COLO829 (cell line): ENCODE measurements around the gene PLAAT5.

ENCODE experiments used
- DNase-seq: peaks from one replicate; pipeline ENCODE4 v3.0.0; 2012; ENCODE audit warnings: low spot score

Gene PLAAT5

DNA sequence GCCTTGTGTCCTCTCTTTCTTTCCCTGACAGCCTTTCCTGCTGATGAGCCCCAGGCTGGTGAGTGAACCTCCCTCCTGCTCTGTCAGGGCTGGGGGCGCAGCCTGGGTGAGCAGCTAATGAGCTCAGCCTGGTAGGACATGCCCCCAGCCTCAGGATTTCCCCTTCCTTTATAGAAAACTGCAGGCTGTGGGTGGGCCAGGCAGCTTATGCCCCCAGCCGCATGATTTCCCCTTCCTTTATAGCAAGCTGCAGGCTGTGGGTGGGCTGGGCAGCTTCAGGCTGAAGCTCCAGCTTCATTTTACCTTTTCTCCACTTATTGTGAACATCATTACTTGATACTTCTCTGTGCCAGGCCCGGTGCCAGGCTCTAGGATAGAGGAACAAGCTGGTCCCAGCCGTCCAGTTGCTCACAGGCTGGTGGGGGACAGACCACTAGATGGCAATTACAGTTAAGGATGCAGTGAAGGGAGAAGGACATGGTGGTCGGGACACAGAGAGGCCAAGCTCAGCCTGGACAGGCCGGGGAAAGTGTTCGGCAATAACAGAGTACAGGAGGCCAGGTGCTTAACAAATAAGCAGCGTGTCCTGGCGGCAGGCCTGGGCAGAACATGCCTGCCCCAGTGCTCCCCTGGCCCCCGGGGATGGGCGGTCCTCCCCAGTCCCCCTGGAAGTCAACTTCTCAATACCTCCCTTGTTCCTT is 20.2 kb upstream of the PLAAT5 start:
- no peak for DNase-seq

DNA sequence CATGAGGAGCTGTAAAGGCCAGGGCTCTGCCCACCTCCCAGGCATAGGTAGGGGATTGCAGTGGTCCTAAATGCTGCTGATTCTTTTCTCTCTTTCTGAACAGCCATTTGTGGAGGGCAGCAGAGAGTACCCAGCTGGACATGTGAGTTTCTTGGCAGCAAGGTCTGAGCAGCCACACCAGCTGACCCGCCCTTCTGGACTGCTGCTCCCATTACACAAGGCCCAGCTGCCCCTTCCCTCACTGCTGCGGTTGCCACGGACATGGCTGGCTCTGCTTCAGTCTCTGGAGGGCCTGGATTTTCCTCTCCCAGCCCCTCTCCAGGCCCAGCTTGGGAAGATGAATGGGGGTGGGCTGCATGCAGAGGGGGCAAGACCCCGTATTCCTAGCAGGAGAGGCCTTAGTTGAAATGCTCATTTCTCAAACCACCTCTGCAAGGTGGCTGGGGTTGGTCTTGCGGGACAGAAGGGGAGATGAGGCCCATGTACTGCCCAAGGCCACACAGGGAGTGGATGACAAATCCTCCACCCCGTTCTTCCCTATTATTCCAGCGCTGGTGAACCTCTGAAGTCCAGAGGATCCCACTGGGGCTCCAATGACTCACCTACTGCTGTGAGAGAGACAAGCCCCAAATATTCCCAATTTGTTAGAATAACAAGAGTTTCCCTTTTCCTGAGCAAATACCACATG is 19.5 kb upstream of the PLAAT5 start:
- no peak for DNase-seq

DNA sequence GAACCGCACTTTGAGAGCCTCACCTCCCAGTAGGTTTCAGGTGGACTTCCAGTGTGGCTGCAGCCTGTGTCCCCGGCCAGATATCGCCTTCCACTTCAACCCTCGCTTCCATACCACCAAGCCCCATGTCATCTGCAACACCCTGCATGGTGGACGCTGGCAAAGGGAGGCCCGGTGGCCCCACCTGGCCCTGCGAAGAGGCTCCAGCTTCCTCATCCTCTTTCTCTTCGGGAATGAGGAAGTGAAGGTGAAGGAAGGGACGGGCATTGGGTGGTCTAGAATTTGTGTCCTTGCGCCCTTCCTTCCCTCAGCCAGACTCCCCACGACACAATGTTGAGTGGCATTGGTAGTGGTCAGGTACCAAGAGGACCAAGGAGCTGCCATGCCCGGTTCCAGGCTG is 17.8 kb upstream of the PLAAT5 start:
- DNase-seq: no peak

DNA sequence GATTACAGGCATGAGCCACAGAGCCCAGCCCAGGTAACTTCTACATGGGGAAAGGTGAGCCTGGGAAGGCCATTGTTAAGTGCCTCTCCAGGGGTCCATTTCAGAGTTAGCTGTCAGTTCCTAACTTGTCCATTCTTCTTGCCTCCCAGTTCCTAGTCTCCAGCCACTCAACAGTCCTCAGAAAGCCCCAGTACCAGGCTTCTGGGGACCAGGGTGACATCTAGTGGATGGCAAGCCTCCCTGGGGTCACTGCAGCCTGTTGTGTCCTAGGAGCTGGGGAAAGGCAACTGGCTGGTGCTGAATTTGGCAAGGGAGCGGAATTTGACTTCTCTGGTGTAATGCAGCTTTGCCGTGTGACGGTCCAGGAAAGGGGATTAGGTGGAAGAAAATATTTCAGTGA is 17.0 kb upstream of the PLAAT5 start:
- no peak for DNase-seq

DNA sequence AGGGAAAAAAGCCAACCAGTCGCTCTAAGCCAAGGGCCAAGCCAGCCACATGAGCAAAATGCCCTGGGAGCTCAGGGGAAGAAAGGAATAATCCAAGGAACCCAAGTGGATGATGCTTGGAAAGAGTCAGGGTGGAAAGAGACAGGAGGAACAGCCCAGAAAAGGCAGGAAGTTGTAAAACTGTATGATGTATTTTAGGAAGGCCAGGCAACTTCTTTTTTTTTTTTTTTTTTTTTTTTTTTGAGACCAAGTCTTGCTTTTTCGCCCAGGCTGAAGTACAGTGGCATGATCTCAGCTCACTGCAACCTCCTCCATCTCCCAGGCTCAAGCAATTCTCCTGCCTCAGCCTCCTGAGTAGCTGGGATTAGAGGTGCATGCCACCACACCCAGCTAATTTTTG is 16.5 kb upstream of the PLAAT5 start:
- DNase-seq: no peak

DNA sequence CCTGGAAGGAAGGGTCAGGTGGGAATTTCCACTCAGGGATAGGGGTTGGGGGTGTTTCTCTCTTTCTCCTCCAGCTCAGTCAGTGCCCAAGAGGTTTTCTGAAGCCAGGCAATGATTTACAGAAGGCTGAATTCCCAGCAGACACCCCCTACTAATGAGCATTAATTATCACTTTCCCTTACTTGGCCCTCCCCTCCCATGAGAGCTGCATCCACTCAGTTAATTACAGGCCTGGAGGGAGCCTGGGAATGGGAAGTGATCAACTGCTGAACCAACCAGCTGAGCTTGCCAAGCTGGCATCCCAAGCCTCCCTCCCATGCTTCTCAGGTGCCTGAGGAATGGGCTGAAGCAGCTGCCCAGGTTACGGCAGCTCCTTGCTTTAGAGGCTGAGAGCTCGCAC is 15.9 kb upstream of the PLAAT5 start:
- no peak for DNase-seq

DNA sequence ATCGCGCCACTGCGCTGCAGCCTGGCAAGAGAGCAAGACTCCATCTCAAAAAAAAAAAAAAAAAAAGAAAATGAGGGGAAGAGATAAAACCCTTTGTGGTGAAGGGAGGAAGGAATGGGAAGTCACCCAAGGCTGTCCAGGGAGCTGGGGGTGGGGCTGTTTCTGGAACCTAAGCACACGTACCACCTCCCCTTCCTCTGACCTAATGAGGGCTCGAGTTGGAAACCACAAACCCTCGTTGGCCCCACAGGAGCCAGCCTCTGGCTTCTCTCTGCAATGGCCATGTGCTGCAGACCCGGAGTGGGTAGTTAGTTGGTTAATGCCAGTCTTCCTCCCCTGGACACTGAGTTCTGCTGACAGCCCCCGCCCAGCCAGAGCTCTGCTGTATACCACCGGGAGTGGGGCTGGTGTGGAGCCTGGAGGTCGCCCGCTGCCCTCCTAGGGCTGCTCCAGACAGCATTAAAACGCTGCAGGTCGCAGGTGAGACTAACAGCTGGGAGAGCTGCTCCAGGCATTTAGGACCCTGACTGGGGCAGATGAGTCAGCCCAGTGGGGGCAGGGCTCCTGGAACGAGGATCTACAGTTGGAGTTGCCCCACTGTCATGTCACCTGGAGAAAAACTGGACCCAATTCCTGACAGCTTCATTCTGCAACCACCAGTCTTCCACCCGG is 15.0 kb upstream of the PLAAT5 start, which contains the start of gene LGALS12:
LGALS12 (plus strand) TSS at position 228 of the 672 bp plus-strand sequence; CDS start at position 603, 375 bp downstream.
- DNase-seq: no peak

DNA sequence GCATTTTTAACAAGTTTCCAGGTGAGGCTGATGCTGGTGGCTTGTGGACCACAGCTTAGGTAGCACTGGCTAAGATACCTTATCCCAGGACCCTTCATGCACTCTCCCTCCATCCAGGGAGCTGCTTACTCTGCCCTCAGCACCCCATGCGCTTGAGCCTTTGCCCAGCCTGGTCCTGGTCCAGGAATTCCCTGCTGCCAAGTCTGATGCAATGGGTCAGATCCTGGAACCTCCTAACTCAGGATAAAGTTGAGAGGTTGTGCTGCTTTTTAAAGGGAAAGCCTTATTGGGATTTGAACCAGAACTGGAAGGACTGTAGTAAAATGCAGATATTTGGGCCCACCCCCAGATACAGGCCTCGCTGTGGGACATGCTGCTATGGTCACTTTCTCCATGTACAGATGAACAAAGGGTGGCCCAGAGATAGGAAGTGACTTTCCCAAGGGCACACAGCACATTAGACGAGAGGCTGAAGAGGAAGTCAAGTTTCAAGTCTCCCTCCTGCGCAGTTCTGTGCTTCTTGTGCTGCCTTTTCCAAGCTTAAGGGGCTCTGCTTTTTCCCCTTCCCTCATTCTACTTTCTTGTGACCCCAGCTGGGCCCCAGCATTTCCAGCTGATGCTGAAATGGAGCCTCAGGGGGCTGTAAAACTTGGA is 14.1 kb upstream of the PLAAT5 start:
- no peak for DNase-seq

DNA sequence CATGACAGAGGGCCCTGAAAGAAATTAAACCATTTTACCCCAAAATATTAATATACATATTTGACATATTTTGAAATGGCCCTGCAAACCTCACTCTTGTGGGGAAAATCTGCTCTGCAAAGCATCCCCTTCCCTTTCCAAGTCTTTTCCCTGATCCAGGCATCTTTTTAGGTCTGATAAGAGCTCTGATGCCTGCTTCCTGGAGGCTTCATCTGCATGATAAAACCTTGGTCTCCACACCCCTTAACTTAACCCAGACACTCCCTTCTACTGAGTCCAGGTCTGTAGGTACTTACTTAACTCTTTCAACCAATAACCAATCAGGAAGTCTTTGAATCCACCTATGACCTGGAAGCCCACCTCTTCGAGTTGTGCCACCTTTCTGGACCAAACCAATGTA is 13.1 kb upstream of the PLAAT5 start:
- no peak for DNase-seq

DNA sequence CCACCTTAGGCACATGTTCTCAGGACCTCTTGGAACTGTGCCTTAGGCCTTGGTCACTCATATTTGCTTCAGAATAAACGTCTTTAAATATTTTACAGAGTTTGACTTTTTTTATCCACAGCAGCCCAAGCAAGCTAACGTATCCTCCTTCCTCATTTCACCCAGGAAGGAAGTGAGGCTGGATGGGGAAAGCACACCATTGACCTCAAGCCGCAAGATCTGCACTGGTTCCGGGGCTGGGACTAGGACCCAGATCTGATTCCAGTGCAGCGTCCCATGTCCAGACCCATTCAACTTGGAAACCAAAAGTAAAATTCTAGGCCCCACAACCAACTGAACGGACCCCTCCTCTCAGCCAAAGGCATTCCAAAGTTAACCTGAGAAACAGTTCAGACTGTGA is 12.5 kb upstream of the PLAAT5 start:
- no peak for DNase-seq

DNA sequence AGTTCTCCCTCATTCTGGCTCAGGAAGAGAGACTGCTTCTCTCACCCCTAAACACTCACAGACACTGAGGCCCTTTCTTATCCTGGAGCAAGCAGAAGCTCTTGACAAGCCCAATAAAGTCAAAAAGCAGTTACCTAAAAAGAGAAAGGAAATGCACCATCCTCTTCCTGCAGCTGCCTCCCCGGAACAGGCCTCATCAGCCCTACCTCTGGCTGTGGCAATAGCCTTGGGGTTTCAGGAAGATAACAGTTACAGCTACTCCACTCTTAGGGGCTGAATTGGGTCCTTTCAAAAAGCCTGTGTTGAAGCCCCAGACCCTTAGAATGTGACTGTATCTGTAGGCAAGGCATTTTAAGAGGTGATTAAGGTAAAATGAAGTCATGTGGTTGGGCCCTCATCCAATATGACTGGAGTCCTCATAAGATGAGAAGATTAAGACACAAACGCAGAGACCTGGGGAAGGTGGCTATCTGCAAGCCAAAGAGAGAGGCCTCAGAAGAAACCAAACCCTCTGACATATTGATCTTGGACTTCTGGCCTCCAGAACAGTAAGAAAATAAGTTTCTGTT is 11.4 kb upstream of the PLAAT5 start:
- no peak for DNase-seq

DNA sequence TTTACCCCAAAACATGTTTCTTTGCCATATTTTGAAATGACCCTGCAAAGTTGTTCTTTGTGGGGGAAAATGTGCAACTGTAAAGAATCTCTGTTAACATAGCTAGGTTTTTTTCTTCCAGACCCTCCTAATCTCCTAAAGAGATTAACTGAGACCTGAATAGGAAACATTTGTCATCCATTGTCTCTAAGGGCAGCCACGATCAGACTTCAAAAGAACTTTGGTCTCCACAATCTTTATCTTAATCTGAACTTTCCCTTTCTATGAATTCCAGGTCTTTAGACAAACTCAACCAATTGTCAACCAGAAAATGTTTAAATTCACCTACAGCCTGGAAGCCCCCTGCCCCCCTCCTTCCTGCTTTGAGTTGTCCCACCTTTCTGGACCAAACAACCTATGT is 10.3 kb upstream of the PLAAT5 start:
- DNase-seq: no peak

DNA sequence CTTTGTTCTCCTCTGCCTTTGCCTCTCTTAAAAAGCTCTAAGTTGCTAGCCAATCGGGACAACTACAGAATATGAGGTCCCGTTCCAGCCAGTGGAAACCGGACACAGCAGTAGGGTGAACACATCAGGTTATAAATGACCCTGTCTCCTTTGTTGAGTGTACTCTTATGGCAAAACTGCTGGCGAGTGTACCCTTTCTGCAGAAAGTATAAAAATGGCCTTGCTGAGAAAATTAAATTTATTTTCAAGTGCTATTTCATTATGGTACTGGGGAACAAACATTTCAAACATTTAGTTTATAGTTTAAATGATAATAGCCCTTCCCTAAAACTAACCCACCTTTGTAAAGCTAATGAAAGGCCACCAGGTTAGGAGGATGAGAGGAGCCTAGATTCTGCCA is 8.9 kb upstream of the PLAAT5 start:
- no peak for DNase-seq

DNA sequence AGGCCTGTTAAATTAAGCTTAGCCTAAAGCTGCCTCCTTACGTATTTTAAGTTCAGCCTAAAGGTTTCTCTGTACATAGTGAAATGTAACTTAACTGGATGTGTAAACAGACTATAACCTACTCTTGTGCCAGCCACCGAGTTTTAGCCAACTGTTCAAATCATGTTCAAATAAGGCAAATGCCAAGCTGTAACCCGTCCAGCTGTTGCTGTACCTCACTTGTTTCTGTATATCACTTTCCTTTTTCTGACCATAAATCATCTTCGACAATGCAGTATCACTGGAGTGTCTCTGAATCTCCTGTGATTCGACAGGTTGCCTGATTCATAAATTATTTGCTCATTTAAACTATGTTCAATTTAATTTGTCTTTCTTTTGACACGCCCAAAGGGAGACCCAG is 4.0 kb upstream of the PLAAT5 start:
- no peak for DNase-seq

DNA sequence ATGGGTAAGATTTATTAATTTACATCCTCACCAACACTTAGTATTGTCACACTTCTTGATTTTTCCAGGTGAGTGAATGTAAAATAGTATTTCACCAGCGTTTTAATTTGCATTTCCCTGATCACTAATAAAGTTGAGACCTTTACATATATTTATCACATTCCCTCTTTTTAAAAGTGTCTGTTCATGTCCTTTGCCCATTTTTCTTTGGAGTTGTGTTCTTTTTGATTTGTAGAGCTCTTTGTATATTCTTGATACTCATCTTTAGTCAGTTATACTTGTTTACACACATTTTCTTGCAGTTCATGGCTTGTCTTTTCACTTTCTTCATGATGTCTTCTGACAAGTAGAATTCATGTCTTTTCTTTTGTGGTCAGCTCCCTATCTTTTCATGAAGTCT is 2.2 kb upstream of the PLAAT5 start:
- no peak for DNase-seq

DNA sequence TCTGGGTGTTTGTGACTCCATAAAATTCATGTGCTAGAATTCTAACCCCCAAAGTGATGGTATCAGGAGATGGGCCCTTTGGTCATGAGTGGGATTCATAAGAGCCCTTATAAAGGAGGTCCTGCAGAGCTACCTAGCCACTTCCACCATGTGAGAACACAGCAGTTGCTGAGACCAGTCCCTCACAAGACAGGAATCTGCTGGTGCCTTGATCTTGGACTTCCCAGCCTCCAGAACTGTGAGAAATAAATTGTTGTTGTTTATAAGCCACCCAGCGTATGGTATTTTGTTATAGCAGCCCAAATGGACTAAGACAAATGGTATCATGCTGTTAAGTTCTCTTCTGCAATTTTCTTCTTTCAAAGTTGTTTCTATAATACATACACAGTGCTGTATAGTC is 1.5 kb upstream of the PLAAT5 start:
- no peak for DNase-seq

DNA sequence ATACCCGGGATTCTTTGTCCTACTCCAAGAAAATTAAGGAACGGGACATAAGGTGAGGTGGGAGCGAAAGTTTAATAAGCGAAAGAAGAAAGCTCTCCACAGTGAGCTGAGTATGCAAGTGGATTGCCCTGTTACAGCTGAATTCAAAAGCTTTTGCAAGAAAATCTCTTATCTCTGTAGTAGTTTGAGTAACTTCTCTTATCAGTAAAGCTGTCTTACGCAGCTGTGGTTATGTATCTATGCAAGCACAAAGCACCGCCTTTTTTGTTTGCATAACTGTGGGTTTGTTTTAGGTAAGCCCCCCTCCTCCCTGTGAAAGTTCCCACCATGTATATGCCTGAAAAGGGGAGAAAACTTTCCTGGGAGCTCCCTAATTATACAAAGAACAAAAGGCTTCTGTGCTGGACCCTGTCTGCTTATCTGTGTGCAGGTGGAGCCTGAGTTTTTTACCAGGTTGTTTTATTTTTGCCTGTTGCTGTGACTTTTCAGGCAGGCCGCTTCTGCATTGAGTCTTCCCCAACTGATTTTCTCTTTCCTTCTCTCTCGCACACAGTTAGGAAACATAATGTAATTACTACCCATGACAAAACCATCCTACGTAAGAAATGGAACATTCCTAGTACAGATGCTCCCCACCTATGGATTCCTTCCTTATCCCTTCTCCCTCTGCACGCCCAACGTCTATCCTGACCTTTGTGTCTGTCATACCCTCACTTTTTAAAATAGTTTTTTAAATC is 837 bp upstream of the PLAAT5 start:
- no peak for DNase-seq

DNA sequence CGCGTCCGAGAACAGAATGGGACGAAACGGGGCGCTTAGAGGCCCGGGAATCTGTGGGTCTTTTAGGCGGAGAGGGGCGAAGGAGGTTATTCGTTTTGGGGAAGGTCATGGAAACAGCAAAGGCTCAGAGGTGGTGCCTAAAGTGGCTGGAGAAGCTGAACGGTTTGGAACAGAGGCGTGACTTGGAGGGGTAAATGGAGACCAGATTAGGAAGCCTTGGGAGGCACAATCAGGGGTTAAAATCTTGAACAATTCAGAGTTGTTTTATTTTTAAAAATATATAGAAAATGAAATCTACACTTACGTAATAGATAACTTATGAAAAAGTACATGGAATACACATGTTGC is 247 bp upstream of the PLAAT5 start:
- no peak for DNase-seq

DNA sequence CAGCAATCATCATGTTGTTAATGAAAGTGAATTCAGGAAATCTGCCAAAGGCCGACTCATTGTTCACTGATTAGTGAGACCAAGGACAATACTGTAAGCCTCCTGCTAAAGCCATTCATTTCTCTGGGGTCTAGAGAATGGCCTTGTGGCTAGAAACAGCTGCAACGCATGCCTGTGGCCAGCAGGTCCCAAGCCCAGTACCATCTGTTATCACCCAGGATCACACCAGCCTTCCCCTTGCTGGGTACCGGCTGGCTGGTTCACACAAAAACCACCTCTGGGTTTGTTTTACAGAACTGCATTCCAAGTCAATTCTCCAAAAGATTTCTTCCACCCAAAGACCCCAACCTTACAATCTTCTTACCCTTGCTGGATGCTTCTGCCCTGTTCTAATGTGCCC is 1.1 kb downstream of the PLAAT5 start:
- no peak for DNase-seq

DNA sequence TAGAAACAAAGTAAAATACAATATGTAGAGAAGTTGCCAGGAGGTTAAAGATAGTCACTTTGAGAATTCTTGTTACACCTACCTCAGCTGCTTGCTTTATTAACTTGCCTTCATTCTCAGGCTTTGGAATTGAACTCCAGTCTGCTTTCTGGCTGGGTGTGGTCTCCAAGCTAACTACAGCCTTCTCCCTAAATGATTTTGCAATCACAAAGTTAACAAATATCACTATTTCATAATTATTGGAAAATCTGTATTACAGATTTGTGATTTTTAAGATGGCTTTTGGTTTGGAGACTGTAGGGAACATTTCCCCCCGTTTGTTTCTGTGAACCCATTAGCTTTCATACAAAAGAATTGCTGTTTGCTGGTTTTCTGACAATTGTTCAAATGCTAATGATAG is 2.2 kb downstream of the PLAAT5 start:
- DNase-seq: no peak

DNA sequence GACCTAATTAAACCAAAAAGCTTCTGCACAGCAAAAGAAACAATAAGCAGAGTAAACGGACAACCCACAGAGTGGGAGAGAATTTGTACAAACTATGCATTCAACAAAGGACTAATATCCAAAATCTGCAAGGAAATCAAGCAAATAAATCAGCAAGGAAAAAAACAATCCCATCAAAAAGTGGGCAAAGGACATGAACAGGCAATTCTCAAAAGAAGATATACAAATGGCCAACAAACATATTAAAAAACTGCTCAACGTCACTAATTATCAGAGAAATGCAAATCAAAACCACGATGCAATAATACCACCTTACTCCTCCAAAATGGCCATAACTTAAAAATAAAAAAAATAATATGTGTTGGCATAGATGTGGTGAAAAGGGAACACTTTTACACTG is 5.2 kb downstream of the PLAAT5 start:
- DNase-seq: no peak

DNA sequence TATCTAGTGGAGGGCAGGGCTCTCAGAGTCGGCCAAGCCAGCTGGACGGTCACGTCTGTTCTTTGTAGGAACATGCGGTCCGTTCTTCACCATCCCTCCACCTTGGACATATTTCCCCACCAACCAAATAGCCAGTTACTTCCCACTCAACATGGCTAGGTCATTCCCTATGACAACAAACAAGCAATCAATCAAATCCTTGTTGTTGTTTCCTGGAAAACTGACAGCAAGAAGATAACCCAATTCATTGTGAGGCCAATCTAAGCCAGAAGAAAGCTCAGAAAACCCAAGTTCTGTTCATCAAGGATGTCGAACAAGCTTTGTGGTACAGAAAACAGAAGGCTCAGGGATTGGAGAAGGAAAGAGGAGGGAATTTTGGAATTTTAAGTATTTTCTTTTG is 10.9 kb downstream of the PLAAT5 start:
- DNase-seq: no peak
